H9 (cell line): ENCODE results near the gene NUAK2. TPM values are rescaled to one million over a fixed set of nuclear protein-coding genes. Genes with fewer than 3 reads are reported as not detected.

Experiments
- DNase-seq: peaks from one replicate; pipeline ENCODE4 v3.0.0-alpha.2; 2017
- H2AFZ ChIP-seq: one replicate; pipeline ENCODE4 v1.6.1; 2013; ENCODE audit warnings: mild to moderate bottlenecking, low read length, control low read depth, moderate library complexity
- H2AK5ac ChIP-seq: 2 replicates; pipeline ENCODE4 v1.6.1; 2013; ENCODE audit warnings: low read length, control low read depth, mixed read lengths; ENCODE audit not compliant: insufficient read length
- H2BK120ac ChIP-seq: one replicate; pipeline ENCODE4 v1.6.1; 2013; ENCODE audit warnings: low read depth, mild to moderate bottlenecking, low read length, control low read depth, inconsistent platforms; ENCODE audit not compliant: poor library complexity, severe bottlenecking
- H2BK12ac ChIP-seq: 2 replicates; pipeline ENCODE4 v1.6.1; 2013; ENCODE audit warnings: low read length, control low read depth, mixed read lengths, low read depth; ENCODE audit not compliant: insufficient read length
- H2BK15ac ChIP-seq: 2 replicates; pipeline ENCODE4 v1.6.1; 2013; ENCODE audit warnings: low read depth, low read length, control low read depth
- H2BK20ac ChIP-seq: one replicate; pipeline ENCODE4 v1.6.1; 2013; ENCODE audit warnings: low read depth, mild to moderate bottlenecking, low read length, control low read depth, inconsistent platforms; ENCODE audit not compliant: poor library complexity, severe bottlenecking
- H2BK5ac ChIP-seq: 2 replicates; pipeline ENCODE4 v1.6.1; 2013; ENCODE audit warnings: low read length, control low read depth, mixed read lengths; ENCODE audit not compliant: insufficient read length
- H3K14ac ChIP-seq: 2 replicates; pipeline ENCODE4 v1.6.1; 2013; ENCODE audit warnings: low read length, control low read depth; ENCODE audit not compliant: insufficient read depth
- H3K18ac ChIP-seq: 2 replicates; pipeline ENCODE4 v1.6.1; 2013; ENCODE audit warnings: low read depth, mild to moderate bottlenecking, mixed read lengths, low read length, control low read depth; ENCODE audit not compliant: insufficient read length
- H3K23ac ChIP-seq: 2 replicates; pipeline ENCODE4 v1.6.1; 2013; ENCODE audit warnings: low read length, control low read depth, mixed read lengths, low read depth; ENCODE audit not compliant: insufficient read length
- H3K23me2 ChIP-seq: 2 replicates; pipeline ENCODE4 v1.6.1; 2013; ENCODE audit warnings: low read depth, mild to moderate bottlenecking, mixed read lengths, low read length, control low read depth; ENCODE audit not compliant: insufficient read length, poor library complexity, severe bottlenecking
- H3K27ac ChIP-seq: 2 replicates; pipeline ENCODE4 v1.5.1; 2013; ENCODE audit warnings: low read length, control low read depth, mixed read lengths, low read depth; ENCODE audit not compliant: insufficient read length
- H3K27me3 ChIP-seq: 2 replicates; pipeline ENCODE4 v1.6.1; 2013; ENCODE audit warnings: low read length, control low read depth, inconsistent platforms; ENCODE audit not compliant: insufficient read depth
- H3K4ac ChIP-seq: 2 replicates; pipeline ENCODE4 v1.6.1; 2013; ENCODE audit warnings: low read depth, mild to moderate bottlenecking, control low read depth, inconsistent platforms, low read length, moderate library complexity
- H3K4me1 ChIP-seq: 2 replicates; pipeline ENCODE4 v1.6.1; 2013; ENCODE audit warnings: low read length, control low read depth, inconsistent platforms; ENCODE audit not compliant: insufficient read depth
- H3K4me2 ChIP-seq: 2 replicates; pipeline ENCODE4 v1.6.1; 2013; ENCODE audit warnings: low read length, control low read depth, mixed read lengths; ENCODE audit not compliant: insufficient read length, insufficient read depth
- H3K56ac ChIP-seq: 2 replicates; pipeline ENCODE4 v1.6.1; 2013; ENCODE audit warnings: low read depth, mild to moderate bottlenecking, mixed read lengths, low read length, control low read depth; ENCODE audit not compliant: insufficient read length
- H3K79me1 ChIP-seq: 2 replicates; pipeline ENCODE4 v1.6.1; 2013; ENCODE audit warnings: low read depth, mild to moderate bottlenecking, moderate library complexity, low read length, control low read depth, inconsistent platforms; ENCODE audit not compliant: insufficient read depth, poor library complexity, severe bottlenecking
- H3K79me2 ChIP-seq: 2 replicates; pipeline ENCODE4 v1.6.1; 2013; ENCODE audit warnings: low read length, control low read depth, inconsistent platforms; ENCODE audit not compliant: insufficient read depth
- H3K9ac ChIP-seq: 2 replicates; pipeline ENCODE4 v1.6.1; 2013; ENCODE audit warnings: low read length, control low read depth, mixed read lengths; ENCODE audit not compliant: insufficient read length; ENCODE audit errors: extremely low read depth
- H3K9me3 ChIP-seq: one replicate; pipeline ENCODE4 v1.6.1; 2013; ENCODE audit warnings: low read depth, low read length, inconsistent platforms; ENCODE audit not compliant: control insufficient read depth
- H3T11ph ChIP-seq: one replicate; pipeline ENCODE4 v1.6.1; 2013; ENCODE audit warnings: mild to moderate bottlenecking, low read length, control low read depth, inconsistent platforms
- H4K20me1 ChIP-seq: one replicate; pipeline ENCODE4 v1.6.1; 2013; ENCODE audit not compliant: control insufficient read depth, insufficient read length, insufficient read depth
- H4K5ac ChIP-seq: 2 replicates; pipeline ENCODE4 v1.6.1; 2013; ENCODE audit warnings: low read depth, mild to moderate bottlenecking, mixed read lengths, low read length, control low read depth; ENCODE audit not compliant: insufficient read length
- H4K8ac ChIP-seq: replicated peaks from 2 replicates; pipeline ENCODE4 v1.6.1; 2013; ENCODE audit warnings: low read length, control low read depth, mixed read lengths, low read depth; ENCODE audit not compliant: insufficient read length
- H4K91ac ChIP-seq: 2 replicates; pipeline ENCODE4 v1.6.1; 2013; ENCODE audit warnings: low read depth, mild to moderate bottlenecking, moderate library complexity, mixed read lengths, low read length, control low read depth; ENCODE audit not compliant: insufficient read length
- H3K27ac Mint-ChIP-seq, 3 experiments: 2 replicates in 2 of 3; 3 replicates in 1 of 3; pipeline ENCODE4 v1.8.0; 2020 to 2021; ENCODE audit warnings: mixed read lengths in 3 of 3, mild to moderate bottlenecking in 1 of 3, moderate library complexity in 1 of 3
- H3K27me3 Mint-ChIP-seq: 2 replicates; pipeline ENCODE4 v1.8.0; 2021; ENCODE audit warnings: low read depth, mild to moderate bottlenecking, moderate library complexity, mixed read lengths
- H3K36me3 Mint-ChIP-seq, 3 experiments: 2 replicates in 2 of 3; 3 replicates in 1 of 3; pipeline ENCODE4 v1.8.0; 2020 to 2021; ENCODE audit warnings: low read depth in 3 of 3, mixed read lengths in 3 of 3; ENCODE audit not compliant: insufficient read depth in 1 of 3
- H3K4me1 Mint-ChIP-seq, 2 experiments: 2 replicates each; pipeline ENCODE4 v1.8.0; 2020; ENCODE audit warnings: mixed read lengths in 2 of 2
- H3K4me3 Mint-ChIP-seq, 2 experiments: 2 replicates in 1 of 2; 3 replicates in 1 of 2; pipeline ENCODE4 v1.8.0; 2020 to 2021; ENCODE audit warnings: mild to moderate bottlenecking in 2 of 2, mixed read lengths in 2 of 2, moderate library complexity in 1 of 2
- H3K9me3 Mint-ChIP-seq, 2 experiments: 2 replicates in 1 of 2; 3 replicates in 1 of 2; pipeline ENCODE4 v1.8.0; 2020; ENCODE audit warnings: mild to moderate bottlenecking in 2 of 2, mixed read lengths in 2 of 2, moderate library complexity in 1 of 2
- WGBS: extraction: QIAGEN DNeasy Blood & Tissue Kit; methylation state at CpG from one replicate; pipeline ENCODE4 v1.1.7; 2013; ENCODE audit warnings: missing lambda C conversion rate, low lambda C conversion rate, mixed read lengths; ENCODE audit not compliant: insufficient read length; ENCODE audit errors: extremely low coverage; 5-methylcytosine and 5-hydroxymethylcytosine counted together
- total RNA-seq: library from RNA; stranded (reverse); gene quantifications from 2 replicates; pipeline ENCODE4 v1.2.1, GENCODE V29; 2021
- TF ChIP-seq, protein P1 (sequence below): fragments of 200-600 bp; sonication (generic); conservative IDR thresholded peaks from 3 replicates; pipeline ENCODE4 v1.8.0; 2021; ENCODE audit warnings: antibody characterized with exemption, mild to moderate bottlenecking

The NUAK2 gene
- total RNA-seq, 1 experiment from 2014 or later = 15.4 TPM

DNA sequence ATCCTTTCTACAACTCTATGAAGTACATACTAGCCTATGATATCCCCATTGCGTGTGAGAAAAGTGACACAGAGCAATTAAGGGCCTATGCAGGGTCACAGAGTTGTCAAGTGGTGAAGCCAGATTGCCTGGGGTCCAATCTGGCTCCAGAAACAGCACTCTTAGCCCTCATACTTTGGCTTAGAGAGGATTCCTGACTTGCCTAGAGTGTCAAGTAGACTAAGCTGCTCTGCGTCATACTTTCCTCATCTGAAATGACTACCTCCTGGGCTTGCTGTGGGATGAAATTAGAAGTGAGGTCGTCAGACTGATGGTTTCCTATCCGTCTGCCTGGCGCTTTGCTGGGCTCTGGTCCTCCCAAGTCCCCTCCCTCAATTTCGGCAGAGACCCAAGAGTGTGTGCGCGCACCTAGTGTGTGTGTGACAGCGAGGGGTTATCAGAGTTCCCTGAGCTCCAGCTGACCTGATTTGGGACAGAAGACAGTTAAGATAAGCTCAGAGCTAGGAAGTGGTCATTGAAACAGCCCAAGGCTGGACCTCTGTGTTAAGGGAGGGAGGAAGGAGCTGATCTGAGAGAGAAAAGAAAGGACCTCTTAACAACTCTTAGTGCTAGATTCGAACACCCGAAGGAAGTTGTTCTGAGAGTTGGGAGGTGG is 5.4 kb upstream of the NUAK2 start:
- Mint-ChIP-seq H3K4me1 (peaks cover 18 to 24% of the 10 kb centered on the region in 2 experiments), H3K9me3 (no peaks in the 10 kb centered on the region), H3K27me3 (peaks cover 7% of the 10 kb centered on the region), H3K4me3 (no peak overlapping the region), H3K36me3 (no peaks in the 10 kb centered on the region; a peak in 1 of 7 replicates), H3K27ac (no peak overlapping the region)
- Histone ChIP-seq H2BK12ac (no peak overlapping the region), H2AFZ (no peak overlapping the region), H3K23me2 (no peaks in the 10 kb centered on the region), H2BK120ac (no peak overlapping the region), H3K27me3 (no peaks in the 10 kb centered on the region), H2AK5ac (no peak overlapping the region), H3T11ph (no peak overlapping the region), H3K27ac (no peak overlapping the region), H3K79me2 (no peaks in the 10 kb centered on the region), H2BK15ac (no peak overlapping the region), H3K23ac (no peak overlapping the region), H3K4ac (no peak overlapping the region), H3K9ac (no peak overlapping the region), H3K79me1 (no peaks in the 10 kb centered on the region), H4K5ac (no peak overlapping the region), H4K91ac (no peak overlapping the region), H3K9me3 (no peaks in the 10 kb centered on the region), H3K56ac (no peak overlapping the region), H3K14ac (no peak overlapping the region; the same call in 1 of the 2 replicates), H4K20me1 (no peaks in the 10 kb centered on the region), H3K18ac (no peak overlapping the region), H3K4me2 (no peak overlapping the region), H3K4me1 (peaks cover 3% of the 10 kb centered on the region; the same call in 1 of the 2 replicates), H2BK20ac (no peak overlapping the region), H2BK5ac (no peak overlapping the region), H4K8ac (no peak overlapping the region)
- DNase-seq = no peak
- WGBS = no CpG with 5 or more reads among the region's 11 CpGs
- TF ChIP-seq, protein P1, sequence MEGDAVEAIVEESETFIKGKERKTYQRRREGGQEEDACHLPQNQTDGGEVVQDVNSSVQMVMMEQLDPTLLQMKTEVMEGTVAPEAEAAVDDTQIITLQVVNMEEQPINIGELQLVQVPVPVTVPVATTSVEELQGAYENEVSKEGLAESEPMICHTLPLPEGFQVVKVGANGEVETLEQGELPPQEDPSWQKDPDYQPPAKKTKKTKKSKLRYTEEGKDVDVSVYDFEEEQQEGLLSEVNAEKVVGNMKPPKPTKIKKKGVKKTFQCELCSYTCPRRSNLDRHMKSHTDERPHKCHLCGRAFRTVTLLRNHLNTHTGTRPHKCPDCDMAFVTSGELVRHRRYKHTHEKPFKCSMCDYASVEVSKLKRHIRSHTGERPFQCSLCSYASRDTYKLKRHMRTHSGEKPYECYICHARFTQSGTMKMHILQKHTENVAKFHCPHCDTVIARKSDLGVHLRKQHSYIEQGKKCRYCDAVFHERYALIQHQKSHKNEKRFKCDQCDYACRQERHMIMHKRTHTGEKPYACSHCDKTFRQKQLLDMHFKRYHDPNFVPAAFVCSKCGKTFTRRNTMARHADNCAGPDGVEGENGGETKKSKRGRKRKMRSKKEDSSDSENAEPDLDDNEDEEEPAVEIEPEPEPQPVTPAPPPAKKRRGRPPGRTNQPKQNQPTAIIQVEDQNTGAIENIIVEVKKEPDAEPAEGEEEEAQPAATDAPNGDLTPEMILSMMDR = no peak
